B cell (primary cell): Measurements from ENCODE around the gene IL9. TPM values are rescaled to one million over a fixed set of nuclear protein-coding genes. Genes with fewer than 3 reads are reported as not detected.

Experiments
- ATAC-seq: fragments of 200-7000 bp; cut with Tn5 transposase; one replicate; pipeline ENCODE4 v1.10.0; 2021; ENCODE audit warnings: low read depth, mild to moderate bottlenecking, moderate number of reproducible peaks, moderate library complexity
- CTCF ChIA-PET: fragments of 350-600 bp; sonication (Branson Sonifier 250); formaldehyde crosslinking; loops from one replicate; lab custom pipeline; 2021; ENCODE audit warnings: antibody characterized with exemption, inconsistent platforms; lab: Charles Lee
- POLR2A ChIA-PET: fragments of 350-600 bp; sonication (Branson Sonifier 250); formaldehyde crosslinking; loops from one replicate; lab custom pipeline; 2021; ENCODE audit warnings: antibody characterized with exemption; lab: Charles Lee
- DNase-seq: peaks from one replicate; pipeline ENCODE4 v3.0.0; 2013
- H2AFZ ChIP-seq: 2 replicates; pipeline ENCODE4 v1.6.1; 2012; ENCODE audit warnings: mild to moderate bottlenecking, low read depth, low read length; ENCODE audit not compliant: insufficient read depth, poor library complexity, severe bottlenecking
- H3K27ac ChIP-seq, 2 donors: 1 replicate in 1 of 2; 2 replicates in 1 of 2; pipeline ENCODE4 v1.5.1; 2012 to 2013; ENCODE audit warnings: low read length in 2 of 2, mild to moderate bottlenecking in 2 of 2, moderate library complexity in 1 of 2
- H3K27me3 ChIP-seq, 4 experiments: fragments of 200-600 bp in 1 of 4; sonication (generic) in 1 of 4; replicated peaks in 1 of 4; 1 replicate in 2 of 4; 2 replicates in 2 of 4; pipeline versions ENCODE4 v1.6.1 to v1.7.0; 2013 to 2016; ENCODE audit warnings: low read length in 3 of 4, mild to moderate bottlenecking in 2 of 4, mixed read lengths in 1 of 4, moderate library complexity in 1 of 4; ENCODE audit not compliant: insufficient read depth in 4 of 4, control insufficient read depth in 3 of 4; ENCODE audit errors: control extremely low read depth in 1 of 4
- H3K36me3 ChIP-seq, 2 experiments: replicated peaks in 1 of 2; 1 replicate in 1 of 2; 2 replicates in 1 of 2; pipeline versions ENCODE4 v1.6.1 to v1.7.1; 2013; ENCODE audit warnings: low read length in 1 of 2; ENCODE audit not compliant: insufficient read depth in 2 of 2, control insufficient read depth in 1 of 2; ENCODE audit errors: control extremely low read depth in 1 of 2, extremely low read depth in 1 of 2
- H3K4me1 ChIP-seq, 2 donors: fragments of 200-600 bp in 1 of 2; sonication (generic) in 1 of 2; 1 replicate in 1 of 2; 2 replicates in 1 of 2; pipeline versions ENCODE4 v1.5.1 to v1.6.1; 2013 to 2017; ENCODE audit warnings: low read length in 2 of 2; ENCODE audit not compliant: control insufficient read depth in 2 of 2, insufficient read depth in 2 of 2
- H3K4me2 ChIP-seq: replicated peaks from 2 replicates; pipeline ENCODE3; 2012; ENCODE audit warnings: mild to moderate bottlenecking, low read depth, low read length; ENCODE audit not compliant: poor library complexity, severe bottlenecking
- H3K4me3 ChIP-seq, 5 experiments: fragments of 200-600 bp in 1 of 5; sonication (generic) in 1 of 5; 1 replicate in 3 of 5; 2 replicates in 2 of 5; pipeline versions ENCODE4 v1.5.1 to v1.7.0; 2011 to 2016; ENCODE audit warnings: low read length in 4 of 5, mild to moderate bottlenecking in 4 of 5, low read depth in 2 of 5, control low read depth in 1 of 5, moderate library complexity in 1 of 5; ENCODE audit not compliant: insufficient read depth in 1 of 5; ENCODE audit errors: control extremely low read depth in 1 of 5, extremely low read depth in 1 of 5
- H3K79me2 ChIP-seq: fragments of 200-600 bp; sonication (generic); one replicate; pipeline ENCODE4 v1.6.0; 2016; ENCODE audit warnings: low read length; ENCODE audit not compliant: control insufficient read depth, insufficient read depth
- H3K9ac ChIP-seq: fragments of 200-600 bp; sonication (generic); 2 replicates; pipeline ENCODE4 v1.6.1; 2017; ENCODE audit warnings: mild to moderate bottlenecking, low read length, moderate library complexity
- H3K9me3 ChIP-seq, 3 donors: one replicate each; pipeline versions ENCODE4 v1.6.1 to v1.7.1; 2013; ENCODE audit warnings: low read length in 2 of 3; ENCODE audit not compliant: control insufficient read depth in 2 of 3, insufficient read depth in 1 of 3; ENCODE audit errors: control extremely low read depth in 1 of 3
- H4K20me1 ChIP-seq: 2 replicates; pipeline ENCODE4 v1.6.0; 2012; ENCODE audit warnings: mild to moderate bottlenecking, low read length; ENCODE audit not compliant: insufficient read depth, control insufficient read depth, poor library complexity, severe bottlenecking
- H3K27ac Mint-ChIP-seq: one replicate; pipeline ENCODE4 v1.8.0; 2021; ENCODE audit warnings: mixed read lengths
- H3K27me3 Mint-ChIP-seq: one replicate; pipeline ENCODE4 v1.8.0; 2021; ENCODE audit warnings: mixed read lengths
- H3K4me1 Mint-ChIP-seq: one replicate; pipeline ENCODE4 v1.8.0; 2021; ENCODE audit warnings: mixed read lengths
- H3K4me3 Mint-ChIP-seq: one replicate; pipeline ENCODE4 v1.8.0; 2021; ENCODE audit warnings: mixed read lengths
- H3K9me3 Mint-ChIP-seq: one replicate; pipeline ENCODE4 v1.8.0; 2022; ENCODE audit warnings: mixed read lengths; ENCODE audit not compliant: insufficient read depth
- EZH2 ChIP-seq: IDR thresholded peaks from 2 replicates; pipeline ENCODE4 v1.6.1; 2012; ENCODE audit warnings: borderline replicate concordance, low read depth, mild to moderate bottlenecking, moderate library complexity, low read length; ENCODE audit not compliant: insufficient read depth, poor library complexity, severe bottlenecking
- WGBS: methylation state at CpG from one replicate; pipeline ENCODE4 v1.1.5; 2013; ENCODE audit warnings: missing lambda C conversion rate; ENCODE audit not compliant: insufficient coverage; 5-methylcytosine and 5-hydroxymethylcytosine counted together
- intact Hi-C: fragments of 100-400 bp; cut with micrococcal nuclease; formaldehyde crosslinking; loops from one replicate; pipeline ENCODE4 v1.10.0; 2022
- polyA plus RNA-seq: library from polyadenylated mRNA; depleted of rRNA; stranded (reverse); fragments of >200 nt; gene quantifications from 2 replicates; pipeline ENCODE4 v1.2.3, GENCODE V29; 2012
- total RNA-seq, 2 donors: library from RNA; stranded (reverse); fragments of 120-200 nt in 1 of 2; gene quantifications; 1 replicate in 1 of 2; 2 replicates in 1 of 2; pipeline versions ENCODE4 v1.2.3 to v1.2.4, GENCODE V29; 2013 to 2022
- TF ChIP-seq, protein P1 (sequence below): fragments of 200-600 bp; IDR thresholded peaks from one replicate; pipeline ENCODE4 v1.8.0; 2022; ENCODE audit warnings: antibody characterized with exemption, mild to moderate bottlenecking

The IL9 gene
- total and polyA plus RNA-seq, 2 donors (not counting 1 experiment from before 2014, with no cell fraction given) = not detected

- Histone ChIP-seq H3K9ac (no peak overlapping the region), H3K4me3 (no peak overlapping the region), H2AFZ (no peak overlapping the region), H3K4me2 (no peak overlapping the region), H4K20me1 (no peaks in the 10 kb centered on the region), H3K9me3 (peaks cover 0 to 5% (median 0%) of the 10 kb centered on the region in 3 donors), H3K27me3 (no peaks in the 10 kb centered on the region), H3K36me3 (no peaks in the 10 kb centered on the region), H3K4me1 (no peaks in the 10 kb centered on the region), H3K27ac (no peak overlapping the region), H3K79me2 (no peaks in the 10 kb centered on the region)
- no peak overlapping the region for H3K4me3 Mint-ChIP-seq
- intact Hi-C loops = no loop called here
- no peaks in the 10 kb centered on the region for H3K9me3 Mint-ChIP-seq
- no peaks in the 10 kb centered on the region for H3K27me3 Mint-ChIP-seq
- ChIA-PET CTCF (no interaction called here), POLR2A (no interaction called here)
- ATAC-seq (no peak), DNase-seq (no peak)
- 100% methylated on average over 1 of the region's 2 CpGs for WGBS
- TF ChIP-seq, protein P1, sequence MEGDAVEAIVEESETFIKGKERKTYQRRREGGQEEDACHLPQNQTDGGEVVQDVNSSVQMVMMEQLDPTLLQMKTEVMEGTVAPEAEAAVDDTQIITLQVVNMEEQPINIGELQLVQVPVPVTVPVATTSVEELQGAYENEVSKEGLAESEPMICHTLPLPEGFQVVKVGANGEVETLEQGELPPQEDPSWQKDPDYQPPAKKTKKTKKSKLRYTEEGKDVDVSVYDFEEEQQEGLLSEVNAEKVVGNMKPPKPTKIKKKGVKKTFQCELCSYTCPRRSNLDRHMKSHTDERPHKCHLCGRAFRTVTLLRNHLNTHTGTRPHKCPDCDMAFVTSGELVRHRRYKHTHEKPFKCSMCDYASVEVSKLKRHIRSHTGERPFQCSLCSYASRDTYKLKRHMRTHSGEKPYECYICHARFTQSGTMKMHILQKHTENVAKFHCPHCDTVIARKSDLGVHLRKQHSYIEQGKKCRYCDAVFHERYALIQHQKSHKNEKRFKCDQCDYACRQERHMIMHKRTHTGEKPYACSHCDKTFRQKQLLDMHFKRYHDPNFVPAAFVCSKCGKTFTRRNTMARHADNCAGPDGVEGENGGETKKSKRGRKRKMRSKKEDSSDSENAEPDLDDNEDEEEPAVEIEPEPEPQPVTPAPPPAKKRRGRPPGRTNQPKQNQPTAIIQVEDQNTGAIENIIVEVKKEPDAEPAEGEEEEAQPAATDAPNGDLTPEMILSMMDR = no peak
- no peak for TF ChIP-seq EZH2
- no peaks in the 10 kb centered on the region for H3K4me1 Mint-ChIP-seq
- H3K27ac Mint-ChIP-seq = no peak overlapping the region
Observed at GRCh38 chr5:135868681-135869080, 27.0 kb downstream of the IL9 start.

GRCh38 chr5:135867599-135867998 is 28.0 kb downstream of the IL9 start:
- intact Hi-C loops = no loop called here
- Histone ChIP-seq H3K79me2 (no peaks in the 10 kb centered on the region), H3K36me3 (no peaks in the 10 kb centered on the region), H3K9me3 (peaks cover 0 to 5% (median 0%) of the 10 kb centered on the region in 3 donors), H3K27ac (no peak overlapping the region), H4K20me1 (no peaks in the 10 kb centered on the region), H3K9ac (no peak overlapping the region), H3K4me1 (no peaks in the 10 kb centered on the region), H3K27me3 (no peaks in the 10 kb centered on the region), H2AFZ (no peak overlapping the region), H3K4me2 (no peak overlapping the region), H3K4me3 (no peak overlapping the region)
- no peaks in the 10 kb centered on the region for H3K27me3 Mint-ChIP-seq
- TF ChIP-seq EZH2 = no peak
- TF ChIP-seq, protein P1 = no peak
- no peak overlapping the region for H3K4me3 Mint-ChIP-seq
- CTCF ChIA-PET = no interaction called here
- POLR2A ChIA-PET = no interaction called here
- ATAC-seq (no peak), DNase-seq (no peak)
- no peak overlapping the region for H3K27ac Mint-ChIP-seq
- H3K9me3 Mint-ChIP-seq = no peaks in the 10 kb centered on the region
- H3K4me1 Mint-ChIP-seq = no peaks in the 10 kb centered on the region
